ENCODE measurements around the gene AADACL4.
"Not testable (repeated sequence)": the region's sequence is repeated elsewhere in the genome, so short reads cannot be mapped to it uniquely, and the experiment has no call there.

The AADACL4 gene

GRCh38 chr1:12658531-12659453 is 14.9 kb downstream of the AADACL4 start:
- peak; percentile 63 for DNase-seq

- no peak for DNase-seq
These were observed 17.8 kb downstream of the AADACL4 start for GRCh38 chr1:12661606-12662219.

- DNase-seq, result no peak
These were observed 18.7 kb downstream of the AADACL4 start for GRCh38 chr1:12662556-12662955.

GRCh38 chr1:12665511-12665910 is 21.6 kb downstream of the AADACL4 start:
- DNase-seq, result no peak

GRCh38 chr1:12666141-12666735 is 22.4 kb downstream of the AADACL4 start:
- DNase-seq, result no peak

- no peak for DNase-seq
These were observed 25.7 kb downstream of the AADACL4 start for GRCh38 chr1:12669529-12670068.

- DNase-seq, result no peak
These were observed 30.5 kb downstream of the AADACL4 start for GRCh38 chr1:12674358-12674757.

GRCh38 chr1:12676122-12676521 is 32.2 kb downstream of the AADACL4 start:
- not testable (repeated sequence) for DNase-seq

- no peak for DNase-seq
These were observed 33.7 kb downstream of the AADACL4 start for GRCh38 chr1:12677565-12677964.

- no peak for DNase-seq
These were observed 34.5 kb downstream of the AADACL4 start for GRCh38 chr1:12678350-12678749.

- no peak for DNase-seq
These were observed 34.9 kb downstream of the AADACL4 start for GRCh38 chr1:12678820-12679219.

GRCh38 chr1:12690156-12690555 is 46.3 kb downstream of the AADACL4 start:
- no peak for DNase-seq

- DNase-seq, result no peak
These were observed 49.3 kb downstream of the AADACL4 start for GRCh38 chr1:12692967-12693782.

- no peak for DNase-seq
These were observed 52.8 kb downstream of the AADACL4 start for GRCh38 chr1:12696658-12697057.

GRCh38 chr1:12697397-12697796 is 53.5 kb downstream of the AADACL4 start:
- no peak for DNase-seq

- DNase-seq, result no peak
These were observed 60.1 kb downstream of the AADACL4 start for GRCh38 chr1:12703821-12704451.

GRCh38 chr1:12706061-12706460 is 62.2 kb downstream of the AADACL4 start:
- no peak for DNase-seq

GRCh38 chr1:12708396-12709090 is 64.7 kb downstream of the AADACL4 start:
- no peak for DNase-seq

- no peak for DNase-seq
These were observed 65.2 kb downstream of the AADACL4 start for GRCh38 chr1:12709091-12709491.

GRCh38 chr1:12709696-12710095 is 65.8 kb downstream of the AADACL4 start:
- DNase-seq, result no peak

GRCh38 chr1:12711536-12711935 is 67.7 kb downstream of the AADACL4 start:
- no peak for DNase-seq
